ENCODE data around the gene RPL28.

Gene RPL28

GRCh38 chr19:55385724-55386492, at the start of gene RPL28:
RPL28 (plus strand) TSS chr19:55385932; CDS start chr19:55386358, 426 bp downstream.
- intact Hi-C loops (cut with DNase I), result loop anchor here (1.0 to 5.0 kb wide), 2 partner anchors 22 to 76 kb away; partner anchors contain the start of genes C19orf85 and ISOC2
- peak; percentile 98 to 100 (median 99) for DNase-seq

- DNase-seq, result no peak
- intact Hi-C loops (cut with DNase I), result loop anchor here (5.0 kb wide), 2 partner anchors 34 to 46 kb away; partner anchors contain the start of gene TMEM238
Measured at GRCh38 chr19:55336101-55336500, 49.6 kb upstream of the RPL28 start.

GRCh38 chr19:55339105-55339888, 46.4 kb upstream of the RPL28 start, which contains the start of gene KMT5C:
KMT5C (plus strand) TSS chr19:55339876; CDS start chr19:55341937, 2,061 bp downstream.
- DNase-seq, result peak; percentile 100

GRCh38 chr19:55339889-55340783, 45.6 kb upstream of the RPL28 start:
- no peak for DNase-seq

More at GRCh38 chr19:55339105-55339888, 46.4 kb upstream of the RPL28 start, which contains the start of gene KMT5C:
- intact Hi-C loops (cut with DNase I), result loop anchor here (5.0 kb wide), 2 partner anchors 37 to 43 kb away; partner anchors contain the start of gene TMEM238

GRCh38 chr19:55340784-55341147, 45.0 kb upstream of the RPL28 start:
- DNase-seq, result peak in 1 of 10 donors; percentile 10
- intact Hi-C loops (cut with DNase I), result no loop called here

More at GRCh38 chr19:55339889-55340783, 45.6 kb upstream of the RPL28 start:
- intact Hi-C loops (cut with DNase I), result loop anchor here (5.0 kb wide), 2 partner anchors 38 to 42 kb away; partner anchors contain the start of gene TMEM238

- DNase-seq, result peak in 7 of 10 donors; percentile 31 to 93 (median 49)
- intact Hi-C loops (cut with DNase I), result no loop called here
Measured at GRCh38 chr19:55341171-55341588, 44.6 kb upstream of the RPL28 start.

- intact Hi-C loops (cut with DNase I), result no loop called here
- DNase-seq, result no peak
Measured at GRCh38 chr19:55341595-55342531, 43.9 kb upstream of the RPL28 start.

- peak in 8 of 10 donors; percentile 27 to 94 (median 68) for DNase-seq
- intact Hi-C loops (cut with DNase I), result no loop called here
Measured at GRCh38 chr19:55344444-55344843, 41.3 kb upstream of the RPL28 start.

GRCh38 chr19:55345101-55345817, 40.5 kb upstream of the RPL28 start:
- DNase-seq, result no peak
- intact Hi-C loops (cut with DNase I), result no loop called here

- no peak for DNase-seq
- intact Hi-C loops (cut with DNase I), result no loop called here
Measured at GRCh38 chr19:55345818-55346724, 39.7 kb upstream of the RPL28 start.

- intact Hi-C loops (cut with DNase I), result no loop called here
- DNase-seq, result no peak
Measured at GRCh38 chr19:55346725-55347441, 38.8 kb upstream of the RPL28 start.

GRCh38 chr19:55347442-55348009, 38.2 kb upstream of the RPL28 start:
- intact Hi-C loops (cut with DNase I), result no loop called here

GRCh38 chr19:55348317-55349034, 37.3 kb upstream of the RPL28 start:
- intact Hi-C loops (cut with DNase I), result no loop called here
- peak in 1 of 10 donors; percentile 78 for DNase-seq

More at GRCh38 chr19:55347442-55348009, 38.2 kb upstream of the RPL28 start:
- DNase-seq, result no peak

- no peak for DNase-seq
- intact Hi-C loops (cut with DNase I), result no loop called here
Measured at GRCh38 chr19:55350620-55351315, 35.0 kb upstream of the RPL28 start.

- intact Hi-C loops (cut with DNase I), result no loop called here
- no peak for DNase-seq
Measured at GRCh38 chr19:55352040-55352439, 33.7 kb upstream of the RPL28 start.
